Activated CD4-positive, alpha-beta T cell treated with anti-CD3 and anti-CD28 coated beads, Interleukin-2, amount 50 U/mL, for 24 hours (primary cell): ENCODE data around the gene PPP1R1B.

Source experiments
- DNase-seq, 2 donors: peaks; one replicate each; pipeline ENCODE4 v3.0.0-alpha.2; 2020; ENCODE audit warnings: low read depth in 1 of 2, low spot score in 1 of 2

PPP1R1B gene

GRCh38 chr17:39678340-39679116 is 51.8 kb downstream of the PPP1R1B start:
- no peak for DNase-seq

GRCh38 chr17:39679521-39680192 is 52.9 kb downstream of the PPP1R1B start:
- peak in 1 of 2 donors; percentile 13 for DNase-seq

DNA sequence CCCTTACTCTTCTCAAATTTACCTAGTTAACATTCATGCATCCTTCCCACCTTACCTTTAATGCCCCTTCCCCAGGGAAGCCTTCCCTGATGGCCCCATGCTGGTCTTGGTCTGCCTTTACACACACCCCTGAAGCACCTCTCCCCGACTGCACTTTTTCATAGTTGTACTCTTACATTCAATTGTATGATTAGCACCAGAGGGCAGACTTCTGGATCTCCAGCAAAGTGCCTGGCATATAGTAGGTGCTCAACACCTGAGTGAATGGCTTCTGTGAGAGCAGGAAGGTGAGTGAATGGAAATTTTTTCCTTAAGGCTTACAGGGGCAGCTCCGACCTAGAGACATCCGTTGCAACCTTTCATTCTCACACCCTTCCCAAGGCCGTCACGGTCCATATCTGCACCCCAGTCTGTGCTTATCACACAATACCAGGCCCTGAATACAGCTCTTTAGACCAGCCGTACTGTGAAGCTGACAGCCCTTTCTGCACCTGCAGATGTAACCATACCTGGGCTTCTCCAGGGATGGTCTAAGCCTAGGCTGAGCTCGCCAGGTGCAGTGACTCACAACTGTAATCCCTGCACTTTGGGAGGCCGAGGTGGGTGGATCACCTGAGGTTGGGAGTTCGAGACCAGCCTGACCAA is 56.7 kb downstream of the PPP1R1B start:
- DNase-seq = no peak

DNA sequence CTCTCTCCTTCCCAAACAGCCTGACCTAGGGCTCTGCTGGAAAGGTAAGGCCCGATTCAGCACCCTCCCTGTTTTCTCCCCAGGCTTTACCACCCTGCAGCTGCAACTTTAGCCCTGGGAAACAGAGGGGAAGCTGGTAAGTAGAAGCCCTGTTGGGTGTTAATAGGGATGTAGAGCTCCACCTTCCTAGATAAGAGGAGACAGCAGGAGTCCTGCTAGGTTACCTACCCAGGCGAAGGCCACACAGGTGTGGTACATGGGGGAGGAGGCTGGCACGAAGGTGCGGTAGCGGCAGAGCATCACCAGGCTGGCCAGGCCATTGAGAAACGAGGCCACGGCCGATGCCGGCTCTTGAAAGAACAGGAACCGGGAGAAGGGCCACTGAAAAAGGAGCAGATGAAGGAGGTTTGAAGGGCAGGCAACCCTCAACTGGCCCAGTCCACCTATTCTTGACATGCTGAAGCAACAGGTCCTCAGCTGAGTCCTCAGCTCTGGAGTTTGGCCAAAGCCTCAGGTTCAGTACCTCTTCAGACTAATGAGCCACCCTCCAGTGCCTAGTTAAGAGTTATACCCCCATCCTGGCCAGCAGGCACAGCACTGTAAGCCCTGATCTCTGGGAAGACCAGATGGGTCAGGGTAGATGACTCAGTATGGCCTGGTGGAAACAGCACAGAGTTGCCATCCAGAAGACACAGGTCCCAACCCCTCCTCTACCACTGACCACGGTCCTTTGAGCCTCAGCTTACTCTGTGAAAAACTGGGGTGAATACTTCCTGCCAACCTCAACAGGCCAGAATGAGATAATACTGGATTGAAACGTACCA is 57.8 kb downstream of the PPP1R1B start:
- no peak for DNase-seq
